Measurements from ENCODE around the gene ZBTB12. TPM values are rescaled to one million over a fixed set of nuclear protein-coding genes. Genes with fewer than 3 reads are reported as not detected.

ZBTB12 gene
- total RNA-seq, 1 experiment from 2014 or later, result 11.7 TPM

DNA sequence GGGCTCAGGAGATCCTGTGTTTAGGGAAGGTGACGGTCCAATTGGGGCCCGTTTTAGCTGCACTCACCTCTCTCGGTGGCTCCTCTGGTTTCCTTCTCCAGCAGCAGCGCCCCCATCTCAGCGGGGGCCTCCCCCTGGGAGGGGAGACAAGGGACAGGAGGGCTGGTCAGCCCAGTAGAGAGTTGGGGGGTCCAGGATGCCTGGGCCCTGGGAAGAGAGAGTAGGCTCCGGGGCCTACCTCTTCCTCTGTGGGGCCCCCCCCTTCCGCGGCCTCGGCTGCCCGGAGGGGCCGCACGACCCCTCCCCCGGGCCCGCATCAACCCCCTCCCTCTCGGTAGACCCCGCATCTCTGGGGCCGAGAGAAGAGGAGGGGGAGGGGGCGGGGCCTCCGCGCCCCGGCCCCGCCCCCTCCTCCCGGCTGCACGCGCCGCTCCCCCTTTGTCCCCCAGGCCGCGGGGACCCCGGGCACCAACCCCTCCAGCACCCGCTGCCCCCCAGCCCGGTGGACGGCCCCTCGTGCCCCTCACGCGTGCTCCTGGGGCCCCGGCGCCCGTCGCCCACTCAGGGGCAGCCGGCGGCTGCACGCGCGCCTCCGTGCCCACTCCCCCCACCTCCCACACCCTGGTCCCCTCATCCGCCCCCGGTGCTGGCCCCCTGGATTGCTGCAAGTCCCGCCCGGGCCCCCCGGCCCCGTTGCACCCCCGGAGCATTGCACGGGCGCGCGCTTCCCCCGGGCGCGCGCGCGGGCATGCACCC is 4.9 kb downstream of the ZBTB12 start:
- no peaks in the 10 kb centered on the region for H3K27me3 ChIP-seq (replicated peaks; ENCODE audit: control insufficient read depth, insufficient read depth, low read length)

DNA sequence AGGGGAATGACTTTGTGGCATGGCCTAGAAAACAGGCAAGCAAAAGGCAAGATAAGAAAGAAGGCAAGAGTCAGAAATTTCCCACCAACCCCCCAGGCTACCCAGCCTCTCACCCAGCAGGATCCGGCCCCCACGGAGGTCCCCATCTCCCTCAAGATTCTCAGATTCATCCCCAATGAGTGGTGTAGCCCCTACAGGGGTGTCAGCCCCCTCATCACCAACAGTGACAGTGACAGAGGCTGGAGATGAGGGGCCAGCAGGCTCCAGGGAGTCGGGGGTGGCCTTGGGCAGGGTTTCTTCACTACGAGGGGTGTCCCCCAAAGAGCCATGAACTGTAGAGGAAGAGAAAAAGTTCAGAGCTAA is 5.4 kb downstream of the ZBTB12 start:
- Mint-ChIP-seq H3K36me3 (ENCODE audit: insufficient read depth, unreplicated experiment) (peaks cover 53% of the 10 kb centered on the region), H3K4me1 (ENCODE audit: low read depth, unreplicated experiment) (peaks cover 9% of the 10 kb centered on the region), H3K9me3 (ENCODE audit: unreplicated experiment) (no peaks in the 10 kb centered on the region), H3K27me3 (ENCODE audit: insufficient read depth, unreplicated experiment) (no peaks in the 10 kb centered on the region), H3K4me3 (ENCODE audit: unreplicated experiment) (peak overlapping the region; percentile 76), H3K27ac (ENCODE audit: unreplicated experiment) (peak overlapping the region; percentile 71)
- no peak for DNase-seq
- no peaks in the 10 kb centered on the region; the same call in none of the 2 replicates for H3K36me3 ChIP-seq (ENCODE audit: control insufficient read depth, insufficient read depth, low read length)
- peak overlapping the region; percentile 97 for H3K4me3 ChIP-seq (ENCODE audit: low read depth, low read length)
- POLR2A ChIA-PET, result no interaction called here
- H3K27me3 ChIP-seq (replicated peaks; ENCODE audit: control insufficient read depth, insufficient read depth, low read length), result no peaks in the 10 kb centered on the region
- no TSS peak for BruUV-seq (replicated peaks)
- no peak for TF ChIP-seq CTCF (IDR thresholded peaks at IDR 0.05; ENCODE audit: insufficient read depth in 1 of 2, low read depth in 1 of 2, low read length in 1 of 2, severe bottlenecking in 1 of 2, unreplicated experiment in 1 of 2)
- no peaks in the 10 kb centered on the region for H3K9me3 ChIP-seq
- peaks cover 9% of the 10 kb centered on the region for H3K4me1 ChIP-seq
- intact Hi-C loops (cut with micrococcal nuclease; ENCODE audit: unreplicated experiment), result no loop called here
- CTCF ChIA-PET, result interaction anchor here (3.2 kb wide), 1 partner anchor 56 kb away, joined by 24 read pairs; no protein-coding TSS in a partner anchor

More for the DNA sequence above, 4.9 kb downstream of the ZBTB12 start:
- intact Hi-C loops (cut with micrococcal nuclease; ENCODE audit: unreplicated experiment), result loop anchor here (1.0 kb wide), 1 partner anchor 34 kb away; no protein-coding TSS in a partner anchor
- CTCF ChIA-PET, result interaction anchor here (1.0 to 3.2 kb wide), 3 partner anchors 10 to 55 kb away, joined by 4 to 24 read pairs (median 11); no protein-coding TSS in a partner anchor
- no peaks in the 10 kb centered on the region for H3K9me3 Mint-ChIP-seq (ENCODE audit: unreplicated experiment)
- peaks cover 51% of the 10 kb centered on the region for H3K36me3 Mint-ChIP-seq (ENCODE audit: insufficient read depth, unreplicated experiment)
- peaks cover 9% of the 10 kb centered on the region for H3K4me1 Mint-ChIP-seq (ENCODE audit: low read depth, unreplicated experiment)
- no peaks in the 10 kb centered on the region for H3K27me3 Mint-ChIP-seq (ENCODE audit: insufficient read depth, unreplicated experiment)
- Histone ChIP-seq H3K4me1 (peaks cover 9% of the 10 kb centered on the region), H3K36me3 (ENCODE audit: control insufficient read depth, insufficient read depth, low read length) (no peaks in the 10 kb centered on the region; the same call in none of the 2 replicates), H3K4me3 (ENCODE audit: low read depth, low read length) (peak overlapping the region; percentile 97), H3K9me3 (no peaks in the 10 kb centered on the region)
- POLR2A ChIA-PET, result interaction anchor here (0.6 to 2.0 kb wide), 9 partner anchors 8 to 83 kb away, joined by 3 to 19 read pairs (median 4); partner anchors contain the start of genes CFB, HSPA1A, HSPA1L and NEU1
- TF ChIP-seq CTCF (IDR thresholded peaks at IDR 0.05; ENCODE audit: insufficient read depth in 1 of 2, low read depth in 1 of 2, low read length in 1 of 2, severe bottlenecking in 1 of 2, unreplicated experiment in 1 of 2), result no peak
- no peak for DNase-seq
- peak overlapping the region; percentile 71 for H3K27ac Mint-ChIP-seq (ENCODE audit: unreplicated experiment)
- peak overlapping the region; percentile 96 for H3K4me3 Mint-ChIP-seq (ENCODE audit: unreplicated experiment)
- BruUV-seq (replicated peaks), result no TSS peak

DNA sequence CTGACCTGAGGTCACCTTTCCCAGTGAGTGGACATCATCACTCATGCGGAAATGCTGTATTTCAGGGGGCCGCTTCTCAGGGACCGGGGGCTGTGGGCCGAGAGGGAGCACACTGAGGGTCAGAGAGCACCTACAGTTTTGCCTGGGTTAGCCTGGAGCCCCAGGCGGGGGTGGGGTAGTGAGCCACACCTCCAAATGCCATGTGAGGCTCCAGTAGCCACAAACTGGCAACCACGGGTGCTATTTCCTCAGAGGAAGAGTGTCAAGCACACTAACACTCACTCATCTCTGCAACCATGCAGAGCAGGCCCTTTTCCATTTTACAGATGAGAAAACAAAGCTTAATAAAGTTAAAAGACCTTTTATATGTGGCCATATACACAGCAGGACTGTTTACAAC is 9.1 kb downstream of the ZBTB12 start:
- intact Hi-C loops (cut with micrococcal nuclease; ENCODE audit: unreplicated experiment), result no loop called here
- H3K4me3 Mint-ChIP-seq (ENCODE audit: unreplicated experiment), result no peak overlapping the region
- peaks cover 72% of the 10 kb centered on the region for H3K36me3 Mint-ChIP-seq (ENCODE audit: insufficient read depth, unreplicated experiment)
- no peaks in the 10 kb centered on the region for H3K9me3 Mint-ChIP-seq (ENCODE audit: unreplicated experiment)
- H3K27me3 Mint-ChIP-seq (ENCODE audit: insufficient read depth, unreplicated experiment), result no peaks in the 10 kb centered on the region
- H3K27ac Mint-ChIP-seq (ENCODE audit: unreplicated experiment), result no peak overlapping the region
- no peaks in the 10 kb centered on the region for H3K9me3 ChIP-seq
- H3K4me3 ChIP-seq (ENCODE audit: low read depth, low read length), result no peak overlapping the region
- TF ChIP-seq CTCF (IDR thresholded peaks at IDR 0.05; ENCODE audit: insufficient read depth in 1 of 2, low read depth in 1 of 2, low read length in 1 of 2, severe bottlenecking in 1 of 2, unreplicated experiment in 1 of 2), result no peak
- ChIA-PET POLR2A (no interaction called here), CTCF (interaction anchor here (1.7 kb wide), 1 partner anchor 13 kb away, joined by 4 read pairs; no protein-coding TSS in a partner anchor)
- H3K27me3 ChIP-seq (replicated peaks; ENCODE audit: control insufficient read depth, insufficient read depth, low read length), result no peaks in the 10 kb centered on the region
- DNase-seq, result no peak
- H3K36me3 ChIP-seq (ENCODE audit: control insufficient read depth, insufficient read depth, low read length), result no peaks in the 10 kb centered on the region; the same call in none of the 2 replicates
- H3K4me1 ChIP-seq, result peaks cover 3% of the 10 kb centered on the region
- no TSS peak for BruUV-seq (replicated peaks)
- H3K4me1 Mint-ChIP-seq (ENCODE audit: low read depth, unreplicated experiment), result no peaks in the 10 kb centered on the region
